ENCODE measurements around the gene ATG5.
A peak's percentile ranks its signal among the peaks of the same experiment; 100 is the strongest.

The ATG5 gene

GRCh38 chr6:106254636-106255035 is 70.9 kb downstream of the ATG5 start:
- TF ChIP-seq TAF1 (IDR thresholded peaks at IDR 0.05; ENCODE audit: borderline replicate concordance, insufficient read depth, low read length) (no peak), FOXP2 (optimal IDR thresholded peaks at IDR 0.05; ENCODE audit: borderline replicate concordance, extremely low read depth, extremely low read length, insufficient read depth) (no peak)
- TF ChIP-seq, protein P1, sequence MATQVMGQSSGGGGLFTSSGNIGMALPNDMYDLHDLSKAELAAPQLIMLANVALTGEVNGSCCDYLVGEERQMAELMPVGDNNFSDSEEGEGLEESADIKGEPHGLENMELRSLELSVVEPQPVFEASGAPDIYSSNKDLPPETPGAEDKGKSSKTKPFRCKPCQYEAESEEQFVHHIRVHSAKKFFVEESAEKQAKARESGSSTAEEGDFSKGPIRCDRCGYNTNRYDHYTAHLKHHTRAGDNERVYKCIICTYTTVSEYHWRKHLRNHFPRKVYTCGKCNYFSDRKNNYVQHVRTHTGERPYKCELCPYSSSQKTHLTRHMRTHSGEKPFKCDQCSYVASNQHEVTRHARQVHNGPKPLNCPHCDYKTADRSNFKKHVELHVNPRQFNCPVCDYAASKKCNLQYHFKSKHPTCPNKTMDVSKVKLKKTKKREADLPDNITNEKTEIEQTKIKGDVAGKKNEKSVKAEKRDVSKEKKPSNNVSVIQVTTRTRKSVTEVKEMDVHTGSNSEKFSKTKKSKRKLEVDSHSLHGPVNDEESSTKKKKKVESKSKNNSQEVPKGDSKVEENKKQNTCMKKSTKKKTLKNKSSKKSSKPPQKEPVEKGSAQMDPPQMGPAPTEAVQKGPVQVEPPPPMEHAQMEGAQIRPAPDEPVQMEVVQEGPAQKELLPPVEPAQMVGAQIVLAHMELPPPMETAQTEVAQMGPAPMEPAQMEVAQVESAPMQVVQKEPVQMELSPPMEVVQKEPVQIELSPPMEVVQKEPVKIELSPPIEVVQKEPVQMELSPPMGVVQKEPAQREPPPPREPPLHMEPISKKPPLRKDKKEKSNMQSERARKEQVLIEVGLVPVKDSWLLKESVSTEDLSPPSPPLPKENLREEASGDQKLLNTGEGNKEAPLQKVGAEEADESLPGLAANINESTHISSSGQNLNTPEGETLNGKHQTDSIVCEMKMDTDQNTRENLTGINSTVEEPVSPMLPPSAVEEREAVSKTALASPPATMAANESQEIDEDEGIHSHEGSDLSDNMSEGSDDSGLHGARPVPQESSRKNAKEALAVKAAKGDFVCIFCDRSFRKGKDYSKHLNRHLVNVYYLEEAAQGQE (IDR thresholded peaks at IDR 0.05; ENCODE audit: insufficient read depth in 1 of 2, low read depth in 2 of 2, low read length in 2 of 2): peak in 1 of 2 experiments; percentile 72; a peak in 1 of 4 replicates

- no peak for TF ChIP-seq TAF1 (IDR thresholded peaks at IDR 0.05; ENCODE audit: borderline replicate concordance, insufficient read depth, low read length)
- TF ChIP-seq, protein P1 (IDR thresholded peaks at IDR 0.05; ENCODE audit: insufficient read depth in 1 of 2, low read depth in 2 of 2, low read length in 2 of 2): no peak
- TF ChIP-seq FOXP2 (optimal IDR thresholded peaks at IDR 0.05; ENCODE audit: borderline replicate concordance, extremely low read depth, extremely low read length, insufficient read depth): no peak
- TF ChIP-seq SIN3A (IDR thresholded peaks at IDR 0.05; ENCODE audit: borderline replicate concordance, insufficient read depth, low read length): no peak
Observed at GRCh38 chr6:106253731-106254130, 71.8 kb downstream of the ATG5 start.

DNA sequence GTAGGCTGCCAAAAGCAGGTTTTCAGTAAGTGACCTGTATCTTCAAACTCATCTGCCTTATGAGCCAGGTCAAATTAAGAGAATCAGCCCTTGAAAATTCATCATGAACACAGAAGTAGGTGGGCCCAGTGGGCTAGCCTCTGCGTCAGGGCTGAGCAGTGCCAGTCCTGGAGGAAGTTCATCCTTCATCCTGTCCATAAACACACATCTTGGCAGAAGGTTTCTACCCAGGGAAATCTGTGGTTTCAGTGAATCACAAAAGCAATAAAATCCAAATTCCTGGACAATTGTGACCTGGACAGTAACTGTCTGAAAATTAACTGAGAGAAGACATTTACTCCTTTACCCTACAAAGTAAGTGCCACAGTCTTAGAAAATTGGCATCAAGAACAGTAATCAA is 72.4 kb downstream of the ATG5 start:
- TF ChIP-seq TAF1 (IDR thresholded peaks at IDR 0.05; ENCODE audit: borderline replicate concordance, insufficient read depth, low read length): no peak
- TF ChIP-seq, protein P1 (IDR thresholded peaks at IDR 0.05; ENCODE audit: insufficient read depth in 1 of 2, low read depth in 2 of 2, low read length in 2 of 2): no peak

- TF ChIP-seq POLR2AphosphoS5 (IDR thresholded peaks at IDR 0.05; ENCODE audit: low read depth, low read length): no peak
- TF ChIP-seq, protein P1 (IDR thresholded peaks at IDR 0.05; ENCODE audit: insufficient read depth in 1 of 2, low read depth in 2 of 2, low read length in 2 of 2): no peak
- no peak for TF ChIP-seq SIN3A (IDR thresholded peaks at IDR 0.05; ENCODE audit: borderline replicate concordance, insufficient read depth, low read length)
- TF ChIP-seq TAF1 (IDR thresholded peaks at IDR 0.05; ENCODE audit: borderline replicate concordance, insufficient read depth, low read length): no peak
- TF ChIP-seq FOXP2 (optimal IDR thresholded peaks at IDR 0.05; ENCODE audit: borderline replicate concordance, extremely low read depth, extremely low read length, insufficient read depth): no peak
Observed at GRCh38 chr6:106252687-106253086, 72.9 kb downstream of the ATG5 start.

DNA sequence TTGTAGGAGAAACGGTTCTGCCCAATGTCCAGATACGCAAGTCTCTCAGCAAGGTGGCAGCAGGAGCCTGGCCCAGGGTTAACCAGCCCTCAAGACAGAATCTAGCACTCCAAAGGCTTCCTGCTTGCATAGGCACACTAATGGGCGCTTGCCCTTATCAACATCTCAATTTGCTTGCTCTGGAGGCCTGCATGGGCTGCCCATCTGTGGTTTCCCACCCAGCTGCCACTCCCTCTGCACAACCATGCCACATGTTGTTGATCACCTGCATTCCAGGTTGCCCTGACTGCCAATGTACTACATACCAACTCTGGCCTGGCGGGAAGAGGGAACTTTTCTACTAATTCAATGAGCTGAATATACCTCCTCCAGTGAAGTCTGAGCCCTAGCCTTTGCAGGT is 74.6 kb downstream of the ATG5 start:
- no peak for TF ChIP-seq TAF1 (IDR thresholded peaks at IDR 0.05; ENCODE audit: borderline replicate concordance, insufficient read depth, low read length)
- TF ChIP-seq, protein P1 (IDR thresholded peaks at IDR 0.05; ENCODE audit: insufficient read depth in 1 of 2, low read depth in 2 of 2, low read length in 2 of 2): no peak
- no peak for TF ChIP-seq FOXP2 (optimal IDR thresholded peaks at IDR 0.05; ENCODE audit: borderline replicate concordance, extremely low read depth, extremely low read length, insufficient read depth)
- no peak for TF ChIP-seq POLR2AphosphoS5 (IDR thresholded peaks at IDR 0.05; ENCODE audit: low read depth, low read length)
- no peak for TF ChIP-seq SIN3A (IDR thresholded peaks at IDR 0.05; ENCODE audit: borderline replicate concordance, insufficient read depth, low read length)
